ENCODE measurements around the gene WNK1.

The WNK1 gene

GRCh38 chr12:737122-737739 lies 15.1 kb upstream of the WNK1 start:
- Histone ChIP-seq H3K27me3 (ENCODE audit: insufficient read depth, low read depth) (no peaks in the 10 kb centered on the region), H3K27ac (no peak overlapping the region), H3K79me2 (ENCODE audit: insufficient read depth, low read depth) (no peaks in the 10 kb centered on the region), H4K20me1 (ENCODE audit: insufficient read depth) (no peaks in the 10 kb centered on the region), H3K9ac (no peak overlapping the region), H3K36me3 (ENCODE audit: insufficient read depth) (no peaks in the 10 kb centered on the region), H3K4me1 (ENCODE audit: low read depth, poor library complexity, severe bottlenecking) (no peaks in the 10 kb centered on the region), H3K4me3 (IDR thresholded peaks at IDR 0.05; ENCODE audit: insufficient read depth, low read depth, low read length) (no peak overlapping the region), H2AFZ (ENCODE audit: low read depth) (no peak overlapping the region), H3K4me2 (no peak overlapping the region)
- TF ChIP-seq, protein P1, sequence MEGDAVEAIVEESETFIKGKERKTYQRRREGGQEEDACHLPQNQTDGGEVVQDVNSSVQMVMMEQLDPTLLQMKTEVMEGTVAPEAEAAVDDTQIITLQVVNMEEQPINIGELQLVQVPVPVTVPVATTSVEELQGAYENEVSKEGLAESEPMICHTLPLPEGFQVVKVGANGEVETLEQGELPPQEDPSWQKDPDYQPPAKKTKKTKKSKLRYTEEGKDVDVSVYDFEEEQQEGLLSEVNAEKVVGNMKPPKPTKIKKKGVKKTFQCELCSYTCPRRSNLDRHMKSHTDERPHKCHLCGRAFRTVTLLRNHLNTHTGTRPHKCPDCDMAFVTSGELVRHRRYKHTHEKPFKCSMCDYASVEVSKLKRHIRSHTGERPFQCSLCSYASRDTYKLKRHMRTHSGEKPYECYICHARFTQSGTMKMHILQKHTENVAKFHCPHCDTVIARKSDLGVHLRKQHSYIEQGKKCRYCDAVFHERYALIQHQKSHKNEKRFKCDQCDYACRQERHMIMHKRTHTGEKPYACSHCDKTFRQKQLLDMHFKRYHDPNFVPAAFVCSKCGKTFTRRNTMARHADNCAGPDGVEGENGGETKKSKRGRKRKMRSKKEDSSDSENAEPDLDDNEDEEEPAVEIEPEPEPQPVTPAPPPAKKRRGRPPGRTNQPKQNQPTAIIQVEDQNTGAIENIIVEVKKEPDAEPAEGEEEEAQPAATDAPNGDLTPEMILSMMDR (conservative IDR thresholded peaks at IDR 0.05; ENCODE audit: low read depth, low read length) = no peak

DNA sequence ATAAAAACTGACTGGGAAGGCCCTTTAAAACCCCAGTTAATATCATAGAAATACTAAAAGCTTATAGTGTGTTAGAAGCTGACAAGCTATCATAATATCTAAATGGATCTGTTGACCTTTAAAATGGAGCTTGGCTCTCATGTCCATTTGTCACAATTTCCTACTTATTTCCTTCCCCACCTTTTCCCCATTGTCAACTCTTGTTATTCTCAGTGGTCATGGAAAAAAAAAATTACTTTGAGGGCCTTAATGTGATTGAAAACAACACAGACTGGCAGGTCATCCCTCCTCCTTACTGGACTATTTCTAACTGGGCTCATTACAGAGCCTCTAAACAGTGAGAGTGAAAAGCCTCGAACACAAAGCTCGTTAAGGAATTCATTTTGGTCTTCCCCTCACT lies 13.7 kb upstream of the WNK1 start:
- H3K36me3 ChIP-seq (ENCODE audit: insufficient read depth) = no peaks in the 10 kb centered on the region
- no peaks in the 10 kb centered on the region for H3K79me2 ChIP-seq (ENCODE audit: insufficient read depth, low read depth)
- H3K27ac ChIP-seq = no peak overlapping the region
- H3K27me3 ChIP-seq (ENCODE audit: insufficient read depth, low read depth) = no peaks in the 10 kb centered on the region
- TF ChIP-seq, protein P1 (conservative IDR thresholded peaks at IDR 0.05; ENCODE audit: low read depth, low read length) = no peak
- H3K9ac ChIP-seq = no peak overlapping the region
- H4K20me1 ChIP-seq (ENCODE audit: insufficient read depth) = no peaks in the 10 kb centered on the region
- H3K4me1 ChIP-seq (ENCODE audit: low read depth, poor library complexity, severe bottlenecking) = no peaks in the 10 kb centered on the region
- H2AFZ ChIP-seq (ENCODE audit: low read depth) = no peak overlapping the region
- H3K4me2 ChIP-seq = no peak overlapping the region
- H3K4me3 ChIP-seq (IDR thresholded peaks at IDR 0.05; ENCODE audit: insufficient read depth, low read depth, low read length) = no peak overlapping the region

GRCh38 chr12:739349-739748 lies 13.0 kb upstream of the WNK1 start:
- Histone ChIP-seq H3K4me2 (no peak overlapping the region), H3K4me3 (IDR thresholded peaks at IDR 0.05; ENCODE audit: insufficient read depth, low read depth, low read length) (no peak overlapping the region), H3K9ac (no peak overlapping the region), H3K27me3 (ENCODE audit: insufficient read depth, low read depth) (no peaks in the 10 kb centered on the region), H2AFZ (ENCODE audit: low read depth) (no peak overlapping the region), H3K79me2 (ENCODE audit: insufficient read depth, low read depth) (no peaks in the 10 kb centered on the region), H3K36me3 (ENCODE audit: insufficient read depth) (no peaks in the 10 kb centered on the region), H3K27ac (no peak overlapping the region), H4K20me1 (ENCODE audit: insufficient read depth) (no peaks in the 10 kb centered on the region), H3K4me1 (ENCODE audit: low read depth, poor library complexity, severe bottlenecking) (no peaks in the 10 kb centered on the region)
- TF ChIP-seq, protein P1 (conservative IDR thresholded peaks at IDR 0.05; ENCODE audit: low read depth, low read length) = no peak

DNA sequence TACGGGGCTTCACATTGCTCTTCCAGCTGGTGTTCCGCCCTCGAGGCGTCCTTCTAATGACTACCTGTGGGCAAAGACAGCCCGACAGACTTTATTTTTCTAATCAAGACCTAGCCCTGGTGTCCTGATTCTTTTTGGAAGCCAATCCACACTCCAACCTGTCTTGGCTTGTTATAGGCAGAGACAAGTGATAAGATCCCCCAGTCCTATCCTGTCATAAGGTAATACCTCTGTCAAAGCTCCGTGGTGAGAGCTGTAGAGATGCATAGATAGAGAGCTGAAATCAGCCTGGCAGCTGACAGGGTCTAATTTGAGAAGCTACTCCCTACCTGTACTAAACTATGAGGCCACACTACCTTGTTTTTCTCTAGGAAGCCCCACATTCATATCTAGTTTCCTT lies 11.5 kb upstream of the WNK1 start:
- Histone ChIP-seq H3K27ac (no peak overlapping the region), H3K4me2 (no peak overlapping the region)

More for the DNA sequence above, 11.5 kb upstream of the WNK1 start:
- Histone ChIP-seq H2AFZ (ENCODE audit: low read depth) (no peak overlapping the region), H3K27me3 (ENCODE audit: insufficient read depth, low read depth) (no peaks in the 10 kb centered on the region), H4K20me1 (ENCODE audit: insufficient read depth) (no peaks in the 10 kb centered on the region), H3K4me3 (IDR thresholded peaks at IDR 0.05; ENCODE audit: insufficient read depth, low read depth, low read length) (no peak overlapping the region), H3K36me3 (ENCODE audit: insufficient read depth) (no peaks in the 10 kb centered on the region), H3K9ac (no peak overlapping the region), H3K79me2 (ENCODE audit: insufficient read depth, low read depth) (no peaks in the 10 kb centered on the region), H3K4me1 (ENCODE audit: low read depth, poor library complexity, severe bottlenecking) (no peaks in the 10 kb centered on the region)
- TF ChIP-seq, protein P1 (conservative IDR thresholded peaks at IDR 0.05; ENCODE audit: low read depth, low read length) = no peak
